ENCODE results near the gene FBXO3.

- no peak for TF ChIP-seq CTCF (conservative IDR thresholded peaks at IDR 0.05; ENCODE audit: low read depth in 2 of 2)
- TF ChIP-seq POLR2AphosphoS5 (IDR thresholded peaks at IDR 0.05; ENCODE audit: low read depth) = no peak
- TF ChIP-seq EZH2 (IDR thresholded peaks at IDR 0.05; ENCODE audit: low read depth, unreplicated experiment) = no peak
- no peak for TF ChIP-seq EZH2phosphoT487 (IDR thresholded peaks at IDR 0.05; ENCODE audit: unreplicated experiment)
- TF ChIP-seq ZNF331 (CRISPR knock-in tag; IDR thresholded peaks at IDR 0.05; ENCODE audit: low read depth) = no peak
- TF ChIP-seq REST (IDR thresholded peaks at IDR 0.05; ENCODE audit: unreplicated experiment) = no peak
Observed at GRCh38 chr11:33743291-33743690, 31.0 kb downstream of the FBXO3 start.
